DND-41 (cell line): Measurements from ENCODE around the gene MYNN.

Experiments used
- EZH2 ChIP-seq: IDR thresholded peaks from 3 replicates; pipeline ENCODE4 v1.6.1; 2012; ENCODE audit warnings: borderline replicate concordance, low read depth, mild to moderate bottlenecking, moderate library complexity, low read length, inconsistent platforms; ENCODE audit not compliant: severe bottlenecking
- TF ChIP-seq, protein P1 (sequence below): IDR thresholded peaks from 2 replicates; pipeline ENCODE4 v1.5.1; 2012; ENCODE audit warnings: borderline replicate concordance, low read length, moderate library complexity, mild to moderate bottlenecking; ENCODE audit not compliant: poor library complexity, severe bottlenecking; ENCODE audit errors: extremely low read depth

DNA sequence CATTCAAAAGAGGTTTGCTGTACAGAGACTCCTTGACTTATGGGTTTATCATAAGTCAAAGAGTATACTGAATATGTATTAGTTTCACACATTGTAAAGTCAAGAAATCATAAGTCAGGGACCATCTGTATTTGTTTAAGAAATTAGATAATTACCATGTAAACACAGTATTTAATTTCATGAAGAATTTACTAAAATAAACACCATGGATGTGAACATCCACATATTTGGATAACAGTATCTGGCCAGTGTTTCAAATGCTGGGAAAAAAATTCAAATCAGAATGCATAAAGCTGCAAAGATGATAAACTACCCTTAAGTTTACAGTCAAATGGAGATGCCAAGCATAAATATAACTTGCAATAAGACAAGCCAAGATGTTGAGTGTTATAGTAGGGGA, 17.0 kb downstream of the MYNN start:
- TF ChIP-seq, protein P1, sequence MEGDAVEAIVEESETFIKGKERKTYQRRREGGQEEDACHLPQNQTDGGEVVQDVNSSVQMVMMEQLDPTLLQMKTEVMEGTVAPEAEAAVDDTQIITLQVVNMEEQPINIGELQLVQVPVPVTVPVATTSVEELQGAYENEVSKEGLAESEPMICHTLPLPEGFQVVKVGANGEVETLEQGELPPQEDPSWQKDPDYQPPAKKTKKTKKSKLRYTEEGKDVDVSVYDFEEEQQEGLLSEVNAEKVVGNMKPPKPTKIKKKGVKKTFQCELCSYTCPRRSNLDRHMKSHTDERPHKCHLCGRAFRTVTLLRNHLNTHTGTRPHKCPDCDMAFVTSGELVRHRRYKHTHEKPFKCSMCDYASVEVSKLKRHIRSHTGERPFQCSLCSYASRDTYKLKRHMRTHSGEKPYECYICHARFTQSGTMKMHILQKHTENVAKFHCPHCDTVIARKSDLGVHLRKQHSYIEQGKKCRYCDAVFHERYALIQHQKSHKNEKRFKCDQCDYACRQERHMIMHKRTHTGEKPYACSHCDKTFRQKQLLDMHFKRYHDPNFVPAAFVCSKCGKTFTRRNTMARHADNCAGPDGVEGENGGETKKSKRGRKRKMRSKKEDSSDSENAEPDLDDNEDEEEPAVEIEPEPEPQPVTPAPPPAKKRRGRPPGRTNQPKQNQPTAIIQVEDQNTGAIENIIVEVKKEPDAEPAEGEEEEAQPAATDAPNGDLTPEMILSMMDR: no peak
- TF ChIP-seq EZH2: no peak
